Measurements from ENCODE around the gene TREM2. TPM values are rescaled to one million over a fixed set of nuclear protein-coding genes. Genes with fewer than 3 reads are reported as not detected.
"Not testable (repeated sequence)": the region's sequence is repeated elsewhere in the genome, so short reads cannot be mapped to it uniquely, and the experiment has no call there.

TREM2 gene
- polyA plus RNA-seq, 10 donors = 0.22 to 1.8 (median 0.57) TPM

DNA sequence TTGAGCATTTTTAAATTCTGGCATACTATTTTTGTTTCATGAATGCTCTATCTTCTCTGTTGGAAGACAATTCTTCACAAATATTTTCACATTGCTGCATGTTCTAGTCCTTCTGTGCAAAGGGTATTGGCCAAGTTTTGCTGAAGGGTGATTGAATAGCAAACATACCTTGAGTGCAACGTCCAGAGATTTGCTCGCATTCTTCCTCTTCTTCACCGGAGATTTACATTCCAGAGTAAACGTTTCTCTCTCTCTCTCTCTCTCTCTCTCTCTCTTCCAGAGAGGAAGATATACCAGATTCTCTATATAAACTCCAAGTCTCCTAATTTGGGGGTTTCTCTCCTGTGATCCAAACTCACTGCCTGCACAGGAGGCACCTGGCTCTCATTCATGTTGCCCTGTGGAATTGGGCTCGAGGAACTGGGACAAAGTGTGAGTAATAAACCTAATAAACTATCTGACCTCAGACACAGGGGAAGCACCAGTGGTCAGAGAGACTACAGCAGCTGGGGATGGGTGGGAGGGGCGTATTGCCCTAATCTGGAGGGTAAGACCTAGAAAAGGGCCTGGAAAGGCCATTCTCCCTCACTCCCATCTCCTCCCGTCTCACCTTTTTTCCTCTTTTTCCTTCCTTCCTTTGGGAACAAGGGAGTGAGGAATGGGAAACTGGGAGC is 7.6 kb downstream of the TREM2 start:
- DNase-seq = no peak

DNA sequence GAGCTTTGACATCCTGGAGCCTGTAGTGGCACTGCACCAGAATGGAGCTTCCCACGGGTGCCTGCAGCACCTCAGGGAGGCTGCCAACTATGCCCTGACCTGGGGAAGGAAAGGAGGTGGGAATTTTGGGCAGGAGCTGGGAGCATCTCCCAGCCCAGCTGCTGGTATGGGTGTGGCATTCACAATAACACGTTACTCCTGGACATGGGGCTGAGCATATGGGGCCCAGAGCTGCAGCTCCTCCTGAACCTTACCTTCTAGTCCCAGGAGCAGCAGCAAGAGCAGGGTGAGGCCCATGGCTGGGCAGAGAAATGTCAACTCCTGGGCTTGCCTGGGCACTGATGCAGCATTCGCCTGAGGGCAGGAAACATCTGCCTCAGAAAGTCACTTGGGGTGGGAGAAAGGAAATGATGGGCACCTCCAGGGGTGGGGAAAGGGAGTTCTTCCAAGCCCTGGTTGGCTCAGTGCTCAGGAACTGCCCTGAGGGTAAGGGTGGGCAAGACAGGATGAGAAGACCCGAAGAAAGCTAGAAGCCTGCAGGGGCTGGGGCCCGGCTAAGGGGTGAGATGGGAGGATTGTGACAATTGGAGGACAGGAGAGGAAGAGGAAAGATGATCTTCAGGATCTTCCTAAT is 8.8 kb downstream of the TREM2 start, which contains the start of gene TREML1:
TSS of gene TREML1 (minus strand) at position 356 of the 634 bp plus-strand sequence. CDS start at position 297, 59 bp downstream.
- DNase-seq = no peak

DNA sequence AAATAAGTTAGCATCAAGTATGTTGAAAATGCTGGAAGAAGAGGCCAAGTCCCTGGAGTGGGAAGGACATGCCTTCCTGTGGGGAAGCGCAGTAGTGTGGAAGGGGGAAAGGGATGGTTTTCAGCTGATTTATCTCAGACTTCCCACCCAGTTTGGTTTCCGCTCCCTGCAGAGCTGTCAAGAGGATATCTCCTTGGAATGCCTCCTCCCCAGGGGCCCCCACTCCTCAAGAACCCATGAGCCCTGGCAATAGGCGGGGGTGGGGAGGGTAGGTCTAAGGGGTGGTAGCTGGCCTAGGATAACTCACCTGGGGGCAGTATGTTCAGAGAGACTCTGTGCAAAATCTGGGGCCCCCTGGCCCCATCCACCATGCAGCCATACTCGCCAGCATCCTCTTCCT is 9.5 kb downstream of the TREM2 start:
- no peak for DNase-seq

DNA sequence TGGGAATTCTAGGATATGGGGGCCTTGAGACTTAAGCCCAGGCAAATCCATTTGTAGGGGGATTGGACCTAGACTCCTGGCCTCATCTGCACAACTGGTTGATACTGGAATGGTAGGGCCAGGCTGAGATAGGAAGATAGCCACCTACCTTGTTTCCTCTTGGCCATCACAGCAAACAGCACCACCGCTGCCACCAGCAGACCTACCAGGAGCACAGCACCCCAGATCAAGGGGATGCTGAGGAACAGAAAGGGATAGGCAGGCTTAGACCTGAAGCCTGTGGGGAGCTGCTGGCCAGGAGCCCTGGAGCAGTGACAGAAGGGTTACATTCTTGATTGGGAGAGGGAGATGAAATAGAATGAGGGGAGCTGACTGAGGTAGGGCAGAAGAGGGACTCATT is 12.2 kb downstream of the TREM2 start:
- DNase-seq = no peak

DNA sequence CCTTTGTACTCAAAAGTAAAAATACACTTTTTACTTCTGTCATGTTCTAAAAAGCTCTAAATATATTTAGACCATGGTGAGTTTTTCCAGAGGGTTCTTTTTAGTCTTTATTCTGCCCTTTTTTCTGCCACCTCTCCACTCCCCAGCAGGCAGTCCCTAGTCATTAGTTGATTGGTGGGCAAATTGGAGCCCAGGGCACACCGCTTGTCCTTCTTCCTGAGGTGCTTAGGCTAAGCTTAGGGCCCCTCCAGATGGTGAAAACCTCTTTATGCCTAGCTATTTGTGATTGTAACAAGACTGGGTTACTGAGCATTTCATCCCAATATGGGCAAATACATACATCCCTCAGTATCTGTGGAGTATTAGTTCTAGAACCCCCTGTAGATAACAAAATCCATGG is 15.0 kb downstream of the TREM2 start:
- no peak for DNase-seq

DNA sequence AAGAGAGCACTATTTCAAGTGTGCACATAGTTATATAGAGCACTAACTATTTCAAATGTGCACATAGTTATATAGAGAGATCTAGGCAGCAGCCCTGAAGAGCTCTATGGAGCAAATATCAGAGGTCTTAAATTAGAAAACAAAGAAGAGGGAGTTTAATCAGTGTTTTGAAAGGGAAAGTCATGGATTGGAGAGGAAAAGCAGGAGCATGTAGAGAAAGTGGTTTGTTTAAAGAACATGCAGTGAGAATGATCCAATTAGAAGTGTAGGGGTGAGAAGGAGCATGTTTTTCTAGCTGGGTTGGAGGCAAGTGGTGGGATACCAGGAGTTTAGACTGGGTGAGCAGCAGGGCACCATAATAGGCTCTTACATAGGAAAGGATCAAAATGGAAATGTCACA is 26.0 kb downstream of the TREM2 start:
- no peak for DNase-seq

DNA sequence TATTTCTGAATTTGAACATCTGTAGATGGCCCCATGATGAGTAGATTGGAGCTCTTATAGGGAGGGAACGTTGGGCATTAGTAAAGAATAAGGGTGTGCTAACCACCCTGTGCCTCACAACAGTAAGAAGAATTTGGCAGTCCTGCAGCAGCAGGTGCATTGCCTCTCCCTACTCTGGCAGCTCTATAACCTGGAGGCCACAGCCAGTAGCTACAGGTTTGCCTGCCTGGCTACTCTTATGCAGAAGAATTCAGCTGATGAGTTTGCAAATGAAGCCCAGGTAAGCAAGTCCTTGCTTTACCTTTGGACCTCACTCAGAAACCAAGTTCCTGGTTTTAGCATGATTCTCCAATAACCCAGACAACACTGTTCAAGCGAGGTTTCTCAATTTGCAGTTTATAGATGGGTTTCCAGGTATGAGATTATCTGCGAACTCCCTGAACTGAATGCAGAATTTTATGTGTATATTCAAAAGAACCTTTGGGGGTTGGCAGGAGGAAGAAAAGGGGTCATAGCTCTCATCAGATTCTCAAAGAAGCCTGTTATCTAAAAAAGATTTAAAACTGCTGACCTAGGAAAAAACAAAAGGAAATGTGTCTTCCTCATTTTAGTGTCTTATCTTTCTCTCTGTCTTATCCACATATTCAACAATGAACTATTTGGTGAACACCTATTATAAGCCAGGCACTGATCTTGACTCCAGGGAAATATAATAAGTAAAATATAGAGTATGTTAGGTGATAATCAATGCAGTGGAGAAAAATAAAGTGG is 27.7 kb downstream of the TREM2 start:
- DNase-seq = no peak

DNA sequence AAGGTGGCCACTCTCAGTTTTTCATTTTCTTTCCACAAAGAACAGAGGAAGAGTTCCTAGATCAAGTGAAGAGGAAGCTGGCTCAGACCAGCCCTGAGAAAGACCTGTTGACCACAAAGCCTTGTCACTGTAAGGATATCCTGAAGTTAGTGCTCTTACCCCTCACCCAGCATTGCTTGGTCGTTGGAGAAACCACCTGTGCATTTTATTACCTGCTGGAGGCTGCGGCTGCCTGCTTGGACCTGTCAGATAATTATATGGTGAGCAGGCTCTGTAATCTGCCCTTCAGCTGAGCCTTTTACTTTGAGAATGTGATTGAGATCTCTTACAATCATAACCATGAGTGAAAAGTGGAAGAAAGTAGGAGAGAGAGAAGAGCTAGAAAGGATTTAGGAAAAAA is 30.7 kb downstream of the TREM2 start:
- DNase-seq = no peak

DNA sequence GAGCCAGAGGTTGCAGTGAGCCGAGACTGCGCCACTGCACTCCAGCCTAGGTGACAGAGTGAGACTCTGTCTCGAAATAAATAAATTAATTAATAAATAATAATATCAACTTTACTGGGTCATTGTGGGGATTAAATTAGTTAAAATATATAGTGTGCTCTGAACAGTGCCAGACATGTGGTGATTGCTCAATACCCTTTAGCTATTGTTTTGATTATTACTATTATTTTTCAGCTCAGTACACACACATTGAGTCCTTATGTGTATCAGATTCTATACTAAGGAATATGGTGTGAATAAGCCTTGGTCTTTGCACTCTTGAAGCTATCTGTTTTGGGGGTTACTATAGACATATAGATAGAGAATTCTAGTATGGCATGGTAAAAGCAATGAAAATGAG is 37.6 kb downstream of the TREM2 start:
- DNase-seq = no peak

DNA sequence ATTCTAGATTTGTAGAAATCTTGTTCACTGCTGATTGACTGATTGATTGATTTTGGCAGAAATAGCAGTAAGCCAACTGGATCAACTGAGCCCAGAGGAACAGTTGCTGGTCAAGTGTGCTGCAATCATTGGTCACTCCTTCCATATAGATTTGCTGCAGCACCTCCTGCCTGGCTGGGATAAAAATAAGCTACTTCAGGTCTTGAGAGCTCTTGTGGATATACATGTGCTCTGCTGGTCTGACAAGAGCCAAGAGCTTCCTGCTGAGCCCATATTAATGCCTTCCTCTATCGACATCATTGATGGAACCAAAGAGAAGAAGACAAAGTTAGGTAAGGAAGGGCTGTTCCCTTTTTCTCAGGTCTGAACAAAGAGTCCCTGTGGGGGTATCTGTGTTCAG is 40.0 kb downstream of the TREM2 start:
- DNase-seq = no peak

DNA sequence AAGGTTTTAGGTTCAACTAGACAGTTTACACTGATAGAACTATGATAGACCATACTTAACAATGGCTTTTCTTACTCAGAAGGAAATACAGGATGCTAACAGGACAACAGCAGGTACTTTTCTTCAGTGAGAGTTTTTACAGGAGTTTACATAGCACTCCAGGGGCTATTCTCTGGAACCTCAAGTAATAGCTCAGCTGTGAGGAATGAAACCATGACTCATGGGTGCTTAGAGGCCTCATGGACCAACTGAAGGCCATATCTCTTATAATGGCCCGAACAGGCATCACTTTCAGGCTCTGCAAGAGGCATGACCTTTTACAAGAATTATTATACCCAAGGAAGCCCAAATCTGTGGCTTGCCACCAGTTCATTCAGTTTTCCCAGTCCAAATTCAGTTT is 40.5 kb downstream of the TREM2 start:
- DNase-seq = no peak

DNA sequence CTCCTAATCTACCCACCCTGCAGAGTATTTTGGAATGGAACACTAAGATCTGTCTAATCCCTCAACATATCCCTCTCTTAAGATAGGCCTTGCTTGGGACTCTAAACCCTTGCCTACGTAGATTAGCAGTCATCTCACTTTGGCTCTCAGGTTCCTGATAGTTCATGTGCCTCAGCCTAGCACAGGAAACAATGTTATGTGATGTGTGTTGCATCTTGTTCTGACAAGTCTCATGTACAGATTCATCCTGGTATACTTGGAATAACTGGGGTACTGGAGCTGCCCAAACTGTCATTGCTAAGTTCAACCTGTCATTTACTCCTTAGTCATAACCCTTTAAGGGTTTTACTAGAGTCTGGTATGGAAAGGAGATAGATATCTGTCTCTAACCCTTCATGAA is 42.9 kb downstream of the TREM2 start:
- no peak for DNase-seq

DNA sequence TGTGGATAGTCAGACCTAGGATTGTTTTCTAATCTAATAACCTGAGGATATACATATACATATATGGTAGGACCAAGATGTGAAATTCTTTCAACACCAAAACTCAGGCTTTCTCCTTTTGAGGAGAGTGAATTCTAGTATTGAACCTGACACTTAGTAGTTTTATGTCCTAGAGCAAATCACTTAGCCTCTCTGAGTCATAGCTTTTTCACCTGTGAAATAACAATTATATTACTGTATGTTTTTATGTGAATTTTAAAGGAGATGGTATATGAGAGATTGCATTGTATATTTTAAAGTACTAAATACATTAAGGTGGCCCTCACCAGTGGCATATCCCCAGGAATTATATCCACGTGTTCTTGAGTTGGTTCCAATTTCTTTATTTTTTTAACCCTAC is 43.4 kb downstream of the TREM2 start:
- no peak for DNase-seq

DNA sequence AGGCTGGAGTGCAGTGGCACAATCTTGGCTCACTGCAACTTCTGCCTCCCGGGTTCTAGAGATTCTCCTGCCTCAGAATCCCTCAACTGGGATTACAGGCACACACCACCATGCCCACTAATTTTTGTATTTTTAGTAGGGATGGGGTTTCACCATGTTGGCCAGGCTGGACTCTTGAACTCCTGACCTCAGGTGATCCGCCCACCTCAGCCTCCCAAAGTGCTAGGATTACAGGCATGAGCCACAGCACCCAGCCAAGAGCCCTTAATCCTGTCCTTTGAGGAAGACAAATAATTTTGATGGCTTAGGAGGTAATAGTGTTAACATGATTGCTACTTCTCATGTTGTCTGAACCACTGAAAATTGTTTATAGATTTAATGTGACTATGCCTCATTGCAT is 47.9 kb downstream of the TREM2 start:
- not testable (repeated sequence) for DNase-seq

DNA sequence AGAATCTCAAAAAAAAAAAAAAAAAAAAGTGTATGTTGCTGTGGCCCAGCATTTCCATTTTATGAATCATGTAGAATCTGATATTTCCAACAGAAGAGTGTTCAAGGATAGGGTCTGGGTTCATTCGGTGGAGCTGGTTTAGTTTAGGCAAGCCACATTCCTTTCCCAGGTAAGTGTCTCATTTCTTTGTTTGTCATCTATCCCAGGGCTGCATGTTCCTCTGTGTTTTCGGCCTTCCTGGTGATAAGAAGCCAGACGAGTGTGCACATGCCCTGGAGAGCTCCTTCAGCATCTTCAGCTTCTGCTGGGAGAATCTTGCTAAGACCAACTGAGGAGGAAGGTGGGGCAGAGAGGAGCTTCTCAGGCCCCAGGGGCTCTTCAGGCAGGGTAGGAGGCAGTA is 51.9 kb downstream of the TREM2 start:
- DNase-seq = no peak

Other genes starting within 250 kb of the TREM2 start
- gene UNC5CL, start 123.9 kb downstream of the TREM2 start, polyA plus RNA-seq (ENCODE audit: insufficient read length in 10 of 10) = 1 to 10 TPM; 1.6 to 4.3 (median 2.9) TPM
- 1 to 10 TPM in 1 of 10 donors, under 1 TPM in 9; 0.49 to 1.1 (median 0.66) TPM for gene TSPO2, start 120.6 kb downstream of the TREM2 start, polyA plus RNA-seq (ENCODE audit: insufficient read length in 10 of 10)
- 100 to 1,000 TPM; 324 to 690 (median 510) TPM for gene APOBEC2, start 109.9 kb downstream of the TREM2 start, polyA plus RNA-seq (ENCODE audit: insufficient read length in 10 of 10)
- gene OARD1, start 90.8 kb downstream of the TREM2 start, polyA plus RNA-seq (ENCODE audit: insufficient read length in 10 of 10) = 10 to 100 TPM; 14.3 to 20.6 (median 17.1) TPM
- gene NFYA, start 90.1 kb downstream of the TREM2 start, polyA plus RNA-seq (ENCODE audit: insufficient read length in 10 of 10) = 10 to 100 TPM; 20.0 to 33.6 (median 26.4) TPM
- under 1 TPM in 6 of 10 donors, not detected in 4; 0.21 to 0.37 (median 0.27) TPM for gene TREML1, start 8.8 kb downstream of the TREM2 start, polyA plus RNA-seq (ENCODE audit: insufficient read length in 10 of 10)
- gene TREML2, start 38.0 kb upstream of the TREM2 start, polyA plus RNA-seq (ENCODE audit: insufficient read length in 10 of 10) = under 1 TPM in 9 of 10 donors, not detected in 1; 0.07 to 0.33 (median 0.15) TPM
- gene TREML4, start 65.2 kb upstream of the TREM2 start, polyA plus RNA-seq (ENCODE audit: insufficient read length in 10 of 10) = not detected
- gene TREM1, start 123.6 kb upstream of the TREM2 start, polyA plus RNA-seq (ENCODE audit: insufficient read length in 10 of 10) = 1 to 10 TPM in 1 of 10 donors, under 1 TPM in 7, not detected in 2; 0.17 to 1.5 (median 0.31) TPM
- not detected for gene NCR2, start 172.5 kb upstream of the TREM2 start, polyA plus RNA-seq (ENCODE audit: insufficient read length in 10 of 10)

All from muscle of back (tissue), 11 donors.